GM12873 (cell line): ENCODE data around the gene GOLGA6D.

Source experiments
- TF ChIP-seq, protein P1 (sequence below): IDR thresholded peaks from 2 replicates; pipeline ENCODE4 v1.5.1; 2012; ENCODE audit warnings: low read depth, mild to moderate bottlenecking, moderate library complexity, low read length, control low read depth; ENCODE audit not compliant: insufficient read depth; ENCODE audit errors: missing control alignments

GOLGA6D gene

DNA sequence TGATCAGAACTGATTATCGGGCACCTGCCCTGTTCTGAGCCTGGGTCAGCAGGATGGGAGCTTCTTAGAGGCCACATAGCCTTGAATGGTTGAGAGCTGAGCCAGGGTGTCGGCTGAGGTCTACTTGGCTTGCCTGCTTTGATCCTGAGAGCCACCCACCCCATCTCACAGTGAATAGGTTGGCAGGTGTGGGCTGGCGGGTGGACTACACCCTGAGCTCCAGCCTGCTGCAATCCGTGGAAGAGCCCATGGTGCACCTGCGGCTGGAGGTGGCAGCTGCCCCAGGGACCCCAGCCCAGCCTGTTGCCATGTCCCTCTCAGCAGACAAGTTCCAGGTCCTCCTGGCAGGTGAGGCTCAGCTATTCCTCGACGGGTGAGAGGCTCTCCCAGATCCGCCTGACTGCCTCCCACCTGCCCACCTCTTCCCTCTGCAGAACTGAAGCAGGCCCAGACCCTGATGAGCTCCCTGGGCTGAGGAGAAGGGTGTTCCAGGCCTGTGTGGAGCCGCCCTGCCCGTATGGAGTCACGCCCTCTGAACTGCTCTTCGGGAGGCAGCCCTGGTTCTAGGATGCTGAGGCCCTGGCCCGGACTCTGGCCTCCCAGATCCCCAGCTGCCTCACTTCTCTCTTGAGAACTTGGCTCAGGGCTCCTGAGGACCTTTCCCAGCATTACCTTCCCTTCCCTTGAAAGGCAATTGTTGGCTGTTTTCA lies 57.1 kb downstream of the GOLGA6D start:
- TF ChIP-seq, protein P1, sequence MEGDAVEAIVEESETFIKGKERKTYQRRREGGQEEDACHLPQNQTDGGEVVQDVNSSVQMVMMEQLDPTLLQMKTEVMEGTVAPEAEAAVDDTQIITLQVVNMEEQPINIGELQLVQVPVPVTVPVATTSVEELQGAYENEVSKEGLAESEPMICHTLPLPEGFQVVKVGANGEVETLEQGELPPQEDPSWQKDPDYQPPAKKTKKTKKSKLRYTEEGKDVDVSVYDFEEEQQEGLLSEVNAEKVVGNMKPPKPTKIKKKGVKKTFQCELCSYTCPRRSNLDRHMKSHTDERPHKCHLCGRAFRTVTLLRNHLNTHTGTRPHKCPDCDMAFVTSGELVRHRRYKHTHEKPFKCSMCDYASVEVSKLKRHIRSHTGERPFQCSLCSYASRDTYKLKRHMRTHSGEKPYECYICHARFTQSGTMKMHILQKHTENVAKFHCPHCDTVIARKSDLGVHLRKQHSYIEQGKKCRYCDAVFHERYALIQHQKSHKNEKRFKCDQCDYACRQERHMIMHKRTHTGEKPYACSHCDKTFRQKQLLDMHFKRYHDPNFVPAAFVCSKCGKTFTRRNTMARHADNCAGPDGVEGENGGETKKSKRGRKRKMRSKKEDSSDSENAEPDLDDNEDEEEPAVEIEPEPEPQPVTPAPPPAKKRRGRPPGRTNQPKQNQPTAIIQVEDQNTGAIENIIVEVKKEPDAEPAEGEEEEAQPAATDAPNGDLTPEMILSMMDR = no peak

GRCh38 chr15:75342221-75342620 lies 59.6 kb downstream of the GOLGA6D start:
- TF ChIP-seq, protein P1 = no peak
